Upper lobe of left lung (tissue), 4 donors: Measurements from ENCODE around the gene TTC9C.

ENCODE experiments used
- CTCF ChIP-seq, 6 experiments: fragments of 450-650 bp in 4 of 6; fragments of 200-600 bp in 2 of 6; sonication (generic) in 2 of 6; IDR thresholded peaks; one replicate each; pipeline ENCODE4 v1.5.1; 2016 to 2019; ENCODE audit warnings: antibody characterized with exemption in 6 of 6
- EP300 ChIP-seq, 4 donors: sonication (generic); formaldehyde crosslinking; IDR thresholded peaks; one replicate each; pipeline ENCODE4 v1.5.1; 2017; ENCODE audit warnings: antibody characterized with exemption in 4 of 4, control low read depth in 2 of 4
- POLR2A ChIP-seq, 4 donors: fragments of 450-650 bp; IDR thresholded peaks; one replicate each; pipeline ENCODE4 v1.5.1; 2016 to 2017; ENCODE audit warnings: antibody characterized with exemption in 4 of 4, mild to moderate bottlenecking in 2 of 4
- POLR2AphosphoS5 ChIP-seq, 2 donors: sonication (generic); formaldehyde crosslinking; IDR thresholded peaks; one replicate each; pipeline ENCODE4 v1.5.1; 2017; ENCODE audit warnings: antibody characterized with exemption in 2 of 2

- TF ChIP-seq CTCF (IDR thresholded peaks at IDR 0.05) (no peak), EP300 (IDR thresholded peaks at IDR 0.05) (no peak), POLR2A (IDR thresholded peaks at IDR 0.05) (no peak), POLR2AphosphoS5 (IDR thresholded peaks at IDR 0.05) (no peak)
Observed at GRCh38 chr11:62682518-62682917, 45.8 kb upstream of the TTC9C start.
